ENCODE measurements around the gene SAMD13.

GRCh38 chr1:84358695-84359094, 57.2 kb downstream of the SAMD13 start:
- TF ChIP-seq CTCF (IDR thresholded peaks at IDR 0.05; ENCODE audit: insufficient read depth, low read length) = no peak
- TF ChIP-seq REST (IDR thresholded peaks at IDR 0.05; ENCODE audit: insufficient replicate concordance, low read depth) = no peak
- TF ChIP-seq POLR2AphosphoS5 (IDR thresholded peaks at IDR 0.05; ENCODE audit: low read depth) = no peak
- no peak for TF ChIP-seq GABPA (IDR thresholded peaks at IDR 0.05; ENCODE audit: low read depth)
